ENCODE data around the gene S100A13.
A peak's percentile ranks its signal among the peaks of the same experiment; 100 is the strongest.
"Not testable (repeated sequence)": the region's sequence is repeated elsewhere in the genome, so short reads cannot be mapped to it uniquely, and the experiment has no call there.

S100A13 gene

GRCh38 chr1:153592748-153593147 is 34.6 kb downstream of the S100A13 start:
- no peak for TF ChIP-seq POLR2AphosphoS5 (IDR thresholded peaks at IDR 0.05; ENCODE audit: low read depth, low read length)
- TF ChIP-seq TAF1 (IDR thresholded peaks at IDR 0.05; ENCODE audit: borderline replicate concordance, low read depth, low read length), result no peak
- no peak for TF ChIP-seq POLR2A (IDR thresholded peaks at IDR 0.05; ENCODE audit: low read depth, low read length)
- DNase-seq (ENCODE audit: insufficient read length) (no peak), FAIRE-seq (no peak)

DNA sequence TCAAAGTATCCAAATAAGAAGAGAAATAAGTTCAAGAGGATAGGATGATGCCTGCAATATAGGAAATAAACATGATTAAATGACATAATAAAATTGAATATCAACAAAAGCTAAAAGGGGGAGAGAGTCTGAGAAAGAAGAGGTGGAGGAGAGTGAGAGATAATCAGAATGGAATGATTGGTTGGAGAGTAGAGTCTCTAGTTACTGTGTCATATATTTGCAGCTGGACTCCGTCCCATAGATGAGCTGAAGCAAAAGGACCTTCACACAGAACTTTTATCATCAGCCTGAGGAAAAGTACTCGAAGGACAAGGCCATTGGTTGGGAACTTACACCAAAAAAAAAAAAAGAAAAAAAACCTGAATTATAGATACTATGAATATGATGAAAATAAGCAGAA is 38.8 kb downstream of the S100A13 start:
- DNase-seq (ENCODE audit: insufficient read length) (no peak), FAIRE-seq (no peak)
- no peak for TF ChIP-seq POLR2A (IDR thresholded peaks at IDR 0.05; ENCODE audit: low read depth, low read length)
- no peak for TF ChIP-seq TAF1 (IDR thresholded peaks at IDR 0.05; ENCODE audit: borderline replicate concordance, low read depth, low read length)
- TF ChIP-seq POLR2AphosphoS5 (IDR thresholded peaks at IDR 0.05; ENCODE audit: low read depth, low read length), result no peak

DNA sequence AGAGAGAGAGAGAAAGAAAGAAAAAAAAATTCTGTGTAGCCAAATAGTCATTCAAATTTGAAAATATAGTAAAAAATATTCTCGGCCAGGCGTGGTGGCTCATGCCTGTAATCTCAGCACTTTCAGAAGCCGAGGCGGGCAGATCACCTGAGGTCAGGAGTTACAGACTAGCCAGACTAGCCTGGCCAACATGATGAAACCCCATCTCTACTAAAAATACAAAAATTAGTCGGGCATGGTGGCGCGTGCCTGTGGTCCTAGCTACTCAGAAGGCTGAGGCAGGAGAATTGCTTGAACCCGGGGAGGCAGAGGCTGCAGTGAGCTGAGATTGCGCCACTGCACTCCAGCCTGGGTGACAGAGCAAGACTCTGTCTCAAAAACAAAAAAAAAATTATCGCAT is 39.3 kb downstream of the S100A13 start:
- DNase-seq (ENCODE audit: insufficient read length); FAIRE-seq: not testable (repeated sequence)

DNA sequence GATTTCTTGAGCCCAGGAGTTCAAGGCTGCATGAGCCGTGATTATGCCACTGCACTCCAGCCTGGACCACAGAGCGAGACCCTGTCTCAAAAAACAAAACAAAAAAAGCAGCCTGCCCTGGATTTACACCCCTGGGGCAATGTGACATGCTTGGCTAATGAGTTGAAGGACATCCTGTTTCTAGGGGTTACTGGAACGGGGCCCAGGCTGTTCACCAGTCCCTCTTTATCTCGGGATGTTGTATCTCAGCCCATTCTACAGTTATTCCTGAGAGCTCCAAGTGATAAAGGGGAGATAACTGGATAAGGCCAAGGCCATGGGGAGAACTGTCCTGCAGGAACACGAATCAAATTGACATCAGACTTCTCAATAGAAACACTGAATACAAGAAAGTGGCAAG is 40.0 kb downstream of the S100A13 start:
- no peak for TF ChIP-seq TAF1 (IDR thresholded peaks at IDR 0.05; ENCODE audit: borderline replicate concordance, low read depth, low read length)
- no peak for TF ChIP-seq POLR2AphosphoS5 (IDR thresholded peaks at IDR 0.05; ENCODE audit: low read depth, low read length)
- TF ChIP-seq POLR2A (IDR thresholded peaks at IDR 0.05; ENCODE audit: low read depth, low read length), result no peak
- no peak for FAIRE-seq

GRCh38 chr1:153586347-153586746 is 41.0 kb downstream of the S100A13 start:
- TF ChIP-seq TAF1 (IDR thresholded peaks at IDR 0.05; ENCODE audit: borderline replicate concordance, low read depth, low read length) (no peak), POLR2AphosphoS5 (IDR thresholded peaks at IDR 0.05; ENCODE audit: low read depth, low read length) (no peak), POLR2A (IDR thresholded peaks at IDR 0.05; ENCODE audit: low read depth, low read length) (no peak)
- DNase-seq (ENCODE audit: insufficient read length), result no peak
- peak; percentile 14 for FAIRE-seq

More for the DNA sequence above, 40.0 kb downstream of the S100A13 start:
- no peak for DNase-seq (ENCODE audit: insufficient read length)

- FAIRE-seq (no peak), DNase-seq (ENCODE audit: insufficient read length) (no peak)
- no peak for TF ChIP-seq POLR2A (IDR thresholded peaks at IDR 0.05; ENCODE audit: low read depth, low read length)
- no peak for TF ChIP-seq POLR2AphosphoS5 (IDR thresholded peaks at IDR 0.05; ENCODE audit: low read depth, low read length)
- no peak for TF ChIP-seq TAF1 (IDR thresholded peaks at IDR 0.05; ENCODE audit: borderline replicate concordance, low read depth, low read length)
These were observed 42.3 kb downstream of the S100A13 start for GRCh38 chr1:153585006-153585405.

- FAIRE-seq, result no peak
- DNase-seq (ENCODE audit: insufficient read length), result no peak
- no peak for TF ChIP-seq POLR2A (IDR thresholded peaks at IDR 0.05; ENCODE audit: low read depth, low read length)
- no peak for TF ChIP-seq POLR2AphosphoS5 (IDR thresholded peaks at IDR 0.05; ENCODE audit: low read depth, low read length)
- TF ChIP-seq TAF1 (IDR thresholded peaks at IDR 0.05; ENCODE audit: borderline replicate concordance, low read depth, low read length), result no peak
These were observed 43.3 kb downstream of the S100A13 start for GRCh38 chr1:153583976-153584375.

DNA sequence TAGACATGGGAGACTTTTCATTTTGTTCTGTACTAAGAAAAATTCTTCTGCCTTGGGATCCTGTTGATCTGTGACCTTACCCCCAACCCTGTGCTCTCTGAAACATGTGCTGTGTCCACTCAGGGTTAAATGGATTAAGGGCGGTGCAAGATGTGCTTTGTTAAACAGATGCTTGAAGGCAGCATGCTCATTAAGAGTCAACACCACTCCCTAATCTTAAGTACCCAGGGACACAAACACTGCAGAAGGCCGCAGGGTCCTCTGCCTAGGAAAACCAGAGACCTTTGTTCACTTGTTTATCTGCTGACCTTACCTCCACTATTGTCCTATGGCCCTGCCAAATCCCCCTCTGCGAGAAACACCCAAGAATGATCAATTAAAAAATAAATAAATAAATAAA is 43.8 kb downstream of the S100A13 start:
- DNase-seq (ENCODE audit: insufficient read length); FAIRE-seq: not testable (repeated sequence)

DNA sequence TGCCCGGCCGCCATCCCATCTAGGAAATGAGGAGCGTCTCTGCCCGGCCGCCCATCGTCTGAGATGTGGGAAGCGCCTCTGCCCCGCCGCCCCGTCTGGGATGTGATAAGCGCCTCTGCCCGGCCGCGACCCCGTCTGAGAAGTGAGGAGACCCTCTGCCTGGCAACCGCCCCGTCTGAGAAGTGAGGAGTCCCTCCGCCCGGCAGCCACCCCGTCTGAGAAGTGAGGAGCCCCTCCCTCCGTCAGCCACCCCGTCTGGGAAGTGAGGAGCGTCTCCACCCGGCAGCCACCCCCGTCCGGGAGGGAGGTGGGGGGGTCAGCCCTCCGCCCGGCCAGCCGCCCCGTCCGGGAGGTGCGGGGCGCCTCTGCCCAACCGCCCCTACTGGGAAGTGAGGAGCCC is 44.5 kb downstream of the S100A13 start:
- FAIRE-seq; DNase-seq (ENCODE audit: insufficient read length): not testable (repeated sequence)

GRCh38 chr1:153578936-153579335 is 48.4 kb downstream of the S100A13 start:
- TF ChIP-seq TAF1 (IDR thresholded peaks at IDR 0.05; ENCODE audit: borderline replicate concordance, low read depth, low read length) (no peak), POLR2AphosphoS5 (IDR thresholded peaks at IDR 0.05; ENCODE audit: low read depth, low read length) (no peak), POLR2A (IDR thresholded peaks at IDR 0.05; ENCODE audit: low read depth, low read length) (no peak)
- FAIRE-seq, result no peak
- no peak for DNase-seq (ENCODE audit: insufficient read length)

DNA sequence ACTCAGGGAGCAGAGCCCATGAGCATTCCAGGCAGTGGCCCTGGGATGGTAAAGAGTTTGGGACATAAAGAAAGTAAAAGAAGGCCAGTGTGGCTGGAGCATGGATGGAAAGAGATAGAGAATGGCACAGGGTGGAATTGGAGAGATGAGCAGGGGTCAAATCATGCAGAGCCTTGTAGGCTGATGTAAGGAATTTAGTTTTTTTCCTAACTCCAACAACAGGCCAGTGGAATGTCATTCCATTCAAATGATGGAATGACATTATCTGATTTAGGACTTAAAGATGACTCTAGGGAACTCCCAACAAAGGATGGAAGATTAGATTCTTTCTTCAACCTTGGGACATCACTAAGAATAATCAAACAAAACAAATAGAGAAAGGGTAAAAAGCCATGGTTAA is 48.8 kb downstream of the S100A13 start:
- DNase-seq (ENCODE audit: insufficient read length) (no peak), FAIRE-seq (no peak)
- TF ChIP-seq TAF1 (IDR thresholded peaks at IDR 0.05; ENCODE audit: borderline replicate concordance, low read depth, low read length), result no peak

GRCh38 chr1:153577624-153578051 is 49.7 kb downstream of the S100A13 start:
- TF ChIP-seq TAF1 (IDR thresholded peaks at IDR 0.05; ENCODE audit: borderline replicate concordance, low read depth, low read length), result no peak
- no peak for TF ChIP-seq POLR2A (IDR thresholded peaks at IDR 0.05; ENCODE audit: low read depth, low read length)
- no peak for TF ChIP-seq POLR2AphosphoS5 (IDR thresholded peaks at IDR 0.05; ENCODE audit: low read depth, low read length)
- FAIRE-seq, result no peak

DNA sequence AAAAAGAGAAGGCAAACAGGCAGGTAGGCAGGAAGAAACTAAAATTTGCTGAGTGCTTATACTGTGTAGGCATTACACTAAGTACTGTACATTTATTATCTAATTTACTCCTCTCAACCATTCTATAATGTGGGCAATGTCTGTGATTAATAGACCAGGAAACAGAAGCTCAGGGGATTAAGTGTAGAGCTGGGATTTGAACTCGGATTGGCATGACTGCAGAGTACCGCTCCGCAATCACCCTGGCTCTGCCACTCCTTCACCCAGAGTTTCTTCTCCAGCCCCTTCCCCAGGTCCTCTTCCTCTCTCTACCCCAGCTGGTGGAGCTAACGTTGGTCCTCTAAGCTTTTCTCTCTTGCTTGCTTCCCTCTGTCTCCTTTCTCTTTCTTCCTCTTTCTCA is 50.2 kb downstream of the S100A13 start:
- TF ChIP-seq TAF1 (IDR thresholded peaks at IDR 0.05; ENCODE audit: borderline replicate concordance, low read depth, low read length) (no peak), POLR2AphosphoS5 (IDR thresholded peaks at IDR 0.05; ENCODE audit: low read depth, low read length) (no peak), POLR2A (IDR thresholded peaks at IDR 0.05; ENCODE audit: low read depth, low read length) (no peak)
- FAIRE-seq (no peak), DNase-seq (ENCODE audit: insufficient read length) (no peak)

More at GRCh38 chr1:153577624-153578051, 49.7 kb downstream of the S100A13 start:
- no peak for DNase-seq (ENCODE audit: insufficient read length)

- FAIRE-seq; DNase-seq (ENCODE audit: insufficient read length): not testable (repeated sequence)
These were observed 51.8 kb downstream of the S100A13 start for GRCh38 chr1:153575497-153575896.

DNA sequence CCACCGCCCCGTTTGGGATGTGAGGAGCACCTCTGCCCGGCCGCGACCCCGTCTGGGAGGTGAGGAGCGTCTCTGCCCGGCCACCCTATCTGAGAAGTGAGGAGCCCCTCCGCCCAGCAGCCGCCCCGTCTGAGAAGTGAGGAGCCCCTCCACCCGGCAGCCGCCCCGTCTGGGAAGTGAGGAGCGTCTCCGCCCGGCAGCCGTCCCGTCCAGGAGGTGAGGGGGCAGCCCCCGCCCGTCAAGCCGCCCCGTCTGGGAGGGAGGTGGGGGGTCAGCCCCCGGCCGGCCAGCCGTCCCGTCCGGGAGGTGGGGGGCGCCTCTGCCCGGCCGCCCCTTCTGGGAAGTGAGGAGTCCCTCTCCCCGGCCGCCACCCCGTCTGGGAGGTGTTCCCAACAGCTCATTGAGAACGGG is 52.2 kb downstream of the S100A13 start:
- DNase-seq (ENCODE audit: insufficient read length); FAIRE-seq: not testable (repeated sequence)
